CD4-positive, alpha-beta memory T cell (primary cell): ENCODE results near the gene FAM131B. TPM values are rescaled to one million over a fixed set of nuclear protein-coding genes. Genes with fewer than 3 reads are reported as not detected.
"Not testable (repeated sequence)": the region's sequence is repeated elsewhere in the genome, so short reads cannot be mapped to it uniquely, and the experiment has no call there.

Source experiments
- CTCF ChIA-PET: fragments of 350-600 bp; sonication (Branson Sonifier 250); formaldehyde crosslinking; loops from one replicate; lab custom pipeline; 2021; ENCODE audit warnings: inconsistent platforms; ENCODE audit not compliant: partially characterized antibody; lab: Charles Lee
- POLR2A ChIA-PET: fragments of 350-600 bp; sonication (Branson Sonifier 250); formaldehyde crosslinking; loops from one replicate; lab custom pipeline; 2021; ENCODE audit not compliant: partially characterized antibody; lab: Charles Lee
- DNase-seq, 5 donors: peaks; one replicate each; pipeline versions ENCODE4 v3.0.0 to v3.0.0-alpha.2; 2020 to 2022; ENCODE audit warnings: mixed read lengths in 1 of 5
- H3K27ac ChIP-seq: one replicate; pipeline ENCODE4 v1.7.0; 2013; ENCODE audit warnings: low read depth, low read length
- H3K27me3 ChIP-seq: 2 replicates; pipeline ENCODE4 v1.7.0; 2013; ENCODE audit warnings: mild to moderate bottlenecking, low read length, moderate library complexity; ENCODE audit not compliant: insufficient read depth
- H3K36me3 ChIP-seq: 2 replicates; pipeline ENCODE4 v1.7.0; 2013; ENCODE audit warnings: mild to moderate bottlenecking, low read length, moderate library complexity; ENCODE audit not compliant: insufficient read depth
- H3K4me1 ChIP-seq: 2 replicates; pipeline ENCODE4 v1.7.0; 2013; ENCODE audit warnings: mild to moderate bottlenecking, low read length, moderate library complexity; ENCODE audit not compliant: insufficient read depth
- H3K4me3 ChIP-seq, 2 donors: one replicate each; pipeline ENCODE4 v1.7.0; 2013; ENCODE audit warnings: low read length in 2 of 2, mild to moderate bottlenecking in 1 of 2
- H3K9me3 ChIP-seq, 2 donors: one replicate each; pipeline ENCODE4 v1.7.0; 2013; ENCODE audit warnings: low read length in 2 of 2, control low read depth in 1 of 2; ENCODE audit not compliant: control insufficient read depth in 1 of 2
- H3K27ac Mint-ChIP-seq, 7 donors: one replicate each; pipeline ENCODE4 v1.8.0; 2020 to 2021; ENCODE audit warnings: mixed read lengths in 7 of 7, mild to moderate bottlenecking in 6 of 7, inconsistent platforms in 3 of 7, moderate library complexity in 3 of 7
- H3K27me3 Mint-ChIP-seq, 2 donors: one replicate each; pipeline ENCODE4 v1.8.0; 2020 to 2021; ENCODE audit warnings: mixed read lengths in 2 of 2
- H3K36me3 Mint-ChIP-seq, 2 donors: one replicate each; pipeline ENCODE4 v1.8.0; 2020 to 2021; ENCODE audit warnings: mixed read lengths in 2 of 2, inconsistent platforms in 1 of 2, mild to moderate bottlenecking in 1 of 2
- H3K4me1 Mint-ChIP-seq, 4 donors: one replicate each; pipeline ENCODE4 v1.8.0; 2020 to 2021; ENCODE audit warnings: mixed read lengths in 4 of 4, mild to moderate bottlenecking in 1 of 4
- H3K4me3 Mint-ChIP-seq, 8 donors: one replicate each; pipeline ENCODE4 v1.8.0; 2020 to 2021; ENCODE audit warnings: mixed read lengths in 8 of 8, mild to moderate bottlenecking in 7 of 8, moderate library complexity in 6 of 8, inconsistent platforms in 3 of 8
- H3K9me3 Mint-ChIP-seq, 8 donors: one replicate each; pipeline ENCODE4 v1.8.0; 2020 to 2021; ENCODE audit warnings: mixed read lengths in 8 of 8, mild to moderate bottlenecking in 5 of 8, inconsistent platforms in 3 of 8, moderate library complexity in 1 of 8
- intact Hi-C: fragments of 100-400 bp; cut with micrococcal nuclease; formaldehyde crosslinking; loops from one replicate; pipeline ENCODE4 v1.15.1; 2023
- polyA plus RNA-seq, 2 donors: library from polyadenylated mRNA; unstranded; fragments of 300-500 nt; fragmentation: Illumina TruSeq; gene quantifications; one replicate each; pipeline ENCODE4 v1.2.3, GENCODE V29; 2021
- total RNA-seq, 2 experiments: library from RNA; stranded (reverse); gene quantifications; one replicate each; pipeline ENCODE4 v1.2.3, GENCODE V29; 2021

The FAM131B gene
- total and polyA plus RNA-seq, 4 experiments from 2014 or later, result 0.61 to 0.97 TPM; not detected in 2

DNA sequence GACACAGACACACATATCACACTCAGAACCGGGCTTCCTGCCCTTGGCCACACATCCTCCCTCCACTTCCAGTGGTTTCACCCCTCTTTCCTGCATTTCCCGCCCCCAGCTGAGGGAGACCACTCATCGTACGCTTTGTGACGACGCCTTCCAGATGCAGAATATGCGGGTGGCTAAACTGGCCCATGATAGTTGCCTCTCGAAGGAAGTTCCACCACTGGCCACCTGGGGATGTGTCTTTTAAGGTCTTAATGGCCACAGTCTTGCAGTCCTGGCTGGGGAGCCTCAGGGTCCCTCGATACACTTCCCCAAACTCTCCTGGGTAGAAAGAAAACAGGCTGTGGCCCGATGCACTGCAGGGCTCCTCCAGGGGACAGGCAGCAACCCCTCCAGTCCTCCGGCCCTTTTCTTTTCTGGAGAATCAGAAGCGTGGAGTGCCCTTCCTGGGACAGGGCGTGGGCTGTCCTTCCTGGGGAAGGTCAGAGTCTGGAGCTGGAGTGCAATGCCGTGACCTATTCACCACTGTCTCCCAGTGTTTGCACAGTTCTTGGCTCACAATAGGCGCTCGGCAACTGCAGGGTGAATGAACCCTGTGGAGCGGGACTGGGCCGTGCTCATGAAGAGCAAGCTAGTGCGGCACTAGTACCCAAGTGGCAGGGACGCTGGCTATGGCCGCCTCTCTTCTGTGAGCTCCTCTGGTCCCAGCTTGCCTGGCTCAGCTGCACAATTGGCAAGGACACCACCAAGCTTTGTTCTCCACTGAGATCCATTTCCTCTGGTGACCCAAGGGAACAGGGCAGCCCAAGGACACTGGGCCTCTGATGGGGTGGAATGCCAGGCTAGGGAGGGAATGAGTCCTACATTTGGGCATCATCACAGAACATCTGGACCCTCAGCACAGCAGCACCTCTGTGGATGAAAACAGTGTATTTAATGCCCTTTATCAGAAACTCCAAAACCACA is 33.0 kb upstream of the FAM131B start:
- POLR2A ChIA-PET, result interaction anchor here (1.1 to 6.7 kb wide), 5 partner anchors 11 to 146 kb away, joined by 3 to 42 read pairs (median 6); partner anchors contain the start of genes EPHA1 and ZYX
- peaks cover 23 to 60% of the 10 kb centered on the region in 2 donors for H3K36me3 Mint-ChIP-seq
- H3K9me3 Mint-ChIP-seq, result no peaks in the 10 kb centered on the region
- Histone ChIP-seq H3K4me1 (no peaks in the 10 kb centered on the region), H3K27me3 (no peaks in the 10 kb centered on the region), H3K9me3 (no peaks in the 10 kb centered on the region), H3K4me3 (no peak overlapping the region), H3K27ac (no peak overlapping the region), H3K36me3 (peaks cover 44% of the 10 kb centered on the region)
- H3K4me3 Mint-ChIP-seq, result no peak overlapping the region
- DNase-seq, result no peak
- no peaks in the 10 kb centered on the region for H3K27me3 Mint-ChIP-seq
- H3K27ac Mint-ChIP-seq, result peak overlapping the region in 6 of 7 donors; percentile 1 to 85 (median 46)
- peaks cover 4 to 12% (median 9%) of the 10 kb centered on the region in 4 donors for H3K4me1 Mint-ChIP-seq
- intact Hi-C loops, result no loop called here
- CTCF ChIA-PET, result interaction anchor here (1.2 to 2.0 kb wide), 4 partner anchors 12 to 50 kb away, joined by 3 to 6 read pairs (median 4); no protein-coding TSS in a partner anchor

DNA sequence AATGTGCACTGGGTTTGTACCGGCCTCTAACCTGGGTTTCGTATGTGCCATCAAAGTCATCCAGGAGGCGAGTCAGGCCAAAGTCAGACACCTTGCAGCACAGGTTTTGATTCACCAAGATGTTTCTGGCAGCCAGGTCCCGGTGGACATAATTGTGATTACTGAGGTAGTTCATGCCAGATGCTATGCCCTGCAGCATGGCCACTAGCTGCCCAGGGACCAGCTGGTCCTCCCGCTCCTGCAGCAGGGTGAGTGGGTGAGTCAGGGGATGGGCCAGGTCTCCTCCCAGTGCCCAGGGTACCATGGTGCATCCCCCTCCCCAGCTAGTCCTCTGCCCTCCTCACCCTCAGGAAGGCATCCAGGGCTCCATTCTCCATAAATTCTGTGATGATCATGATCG is 32.3 kb upstream of the FAM131B start:
- no peaks in the 10 kb centered on the region for H3K27me3 ChIP-seq
- ChIA-PET CTCF (interaction anchor here (1.0 to 2.0 kb wide), 4 partner anchors 9 to 50 kb away, joined by 3 to 6 read pairs (median 4); no protein-coding TSS in a partner anchor), POLR2A (interaction anchor here (1.5 to 6.7 kb wide), 3 partner anchors 13 to 95 kb away, joined by 4 to 42 read pairs (median 15); partner anchors contain the start of genes EPHA1 and ZYX)
- no peaks in the 10 kb centered on the region for H3K27me3 Mint-ChIP-seq
- DNase-seq, result no peak
- H3K4me3 Mint-ChIP-seq, result no peak overlapping the region
- peaks cover 4 to 14% (median 12%) of the 10 kb centered on the region in 4 donors for H3K4me1 Mint-ChIP-seq
- H3K4me1 ChIP-seq, result no peaks in the 10 kb centered on the region
- H3K4me3 ChIP-seq, result no peak overlapping the region
- H3K9me3 ChIP-seq, result no peaks in the 10 kb centered on the region
- H3K9me3 Mint-ChIP-seq, result no peaks in the 10 kb centered on the region
- no peak overlapping the region for H3K27ac ChIP-seq
- intact Hi-C loops, result no loop called here
- peaks cover 28 to 63% of the 10 kb centered on the region in 2 donors for H3K36me3 Mint-ChIP-seq
- peaks cover 48% of the 10 kb centered on the region for H3K36me3 ChIP-seq
- peak overlapping the region in 6 of 7 donors; percentile 1 to 85 (median 46) for H3K27ac Mint-ChIP-seq

DNA sequence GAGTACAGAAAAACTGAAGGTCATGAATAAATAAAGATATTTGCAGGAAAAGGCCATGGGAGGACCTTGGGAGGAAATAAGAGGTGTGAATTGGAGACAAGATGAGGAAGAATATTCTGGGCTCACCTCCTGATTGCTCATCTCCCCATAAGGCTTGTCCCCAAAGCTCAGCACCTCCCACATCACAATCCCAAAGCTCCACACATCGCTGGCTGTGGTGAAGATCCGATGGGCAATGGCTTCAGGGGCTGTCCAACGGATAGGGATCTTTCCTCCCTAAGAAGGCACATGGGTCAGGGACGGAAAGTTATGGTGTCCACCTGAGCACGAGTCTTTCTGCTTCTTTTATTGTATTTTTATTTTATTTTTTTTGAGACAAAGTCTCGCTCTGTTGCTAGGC is 31.6 kb upstream of the FAM131B start:
- Histone ChIP-seq H3K27ac (no peak overlapping the region), H3K36me3 (peaks cover 55% of the 10 kb centered on the region), H3K4me3 (no peak overlapping the region), H3K9me3 (no peaks in the 10 kb centered on the region), H3K4me1 (no peaks in the 10 kb centered on the region), H3K27me3 (no peaks in the 10 kb centered on the region)
- ChIA-PET CTCF (interaction anchor here (0.8 to 2.4 kb wide), 5 partner anchors 8 to 21 kb away, joined by 3 to 11 read pairs (median 5); no protein-coding TSS in a partner anchor), POLR2A (interaction anchor here (0.8 to 6.7 kb wide), 4 partner anchors 10 to 22 kb away, joined by 3 to 42 read pairs (median 19); partner anchors contain the start of genes EPHA1 and ZYX)
- Mint-ChIP-seq H3K27ac (peak overlapping the region in 4 of 7 donors; percentile 6 to 55 (median 48)), H3K4me3 (no peak overlapping the region), H3K27me3 (no peaks in the 10 kb centered on the region), H3K36me3 (peaks cover 33 to 70% of the 10 kb centered on the region in 2 donors), H3K9me3 (no peaks in the 10 kb centered on the region), H3K4me1 (peaks cover 7 to 20% (median 14%) of the 10 kb centered on the region in 4 donors)
- intact Hi-C loops, result no loop called here
- DNase-seq, result no peak

DNA sequence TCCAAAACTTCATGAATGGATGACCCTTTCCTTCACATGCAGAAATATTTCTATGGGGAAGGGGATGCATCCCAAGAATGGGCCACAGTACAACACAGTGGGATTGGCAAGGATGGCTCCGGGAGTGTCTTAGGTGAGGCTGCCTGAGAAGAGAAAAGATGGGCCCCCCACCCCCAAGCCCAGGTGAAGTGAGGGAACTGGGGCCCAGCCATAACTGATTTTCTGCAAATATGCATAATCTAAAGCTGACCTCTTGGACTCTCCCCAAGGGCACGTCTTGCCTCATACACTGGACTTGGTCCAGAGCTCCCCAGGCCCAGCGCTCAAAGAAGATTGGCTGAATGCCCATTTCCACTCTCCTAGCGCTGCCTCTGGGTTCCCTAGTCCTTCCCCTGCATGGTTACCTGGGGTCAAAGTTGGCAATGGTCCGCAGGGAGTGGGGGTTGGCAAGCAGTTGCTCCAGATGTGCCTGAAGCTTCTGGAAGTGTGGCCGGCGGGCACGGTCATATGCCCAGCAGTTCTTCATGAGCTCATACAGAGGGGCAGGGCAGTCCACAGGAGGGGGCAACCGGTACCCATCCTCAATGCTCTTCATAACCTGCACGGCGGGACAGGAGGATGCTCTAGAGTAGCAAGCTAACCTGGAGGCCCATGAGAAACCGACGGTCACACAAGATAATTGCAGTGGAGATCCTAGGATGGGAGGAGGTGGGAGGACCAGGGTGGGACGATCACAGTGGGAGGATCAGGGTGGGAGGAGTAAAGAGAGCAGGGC is 30.9 kb upstream of the FAM131B start:
- Mint-ChIP-seq H3K36me3 (peaks cover 31 to 69% of the 10 kb centered on the region in 2 donors), H3K27ac (peak overlapping the region in 6 of 7 donors; percentile 3 to 48 (median 22)), H3K4me3 (no peak overlapping the region), H3K27me3 (no peaks in the 10 kb centered on the region), H3K4me1 (peaks cover 7 to 21% (median 13%) of the 10 kb centered on the region in 4 donors), H3K9me3 (no peaks in the 10 kb centered on the region)
- Histone ChIP-seq H3K27me3 (no peaks in the 10 kb centered on the region), H3K9me3 (no peaks in the 10 kb centered on the region), H3K27ac (no peak overlapping the region), H3K4me3 (no peak overlapping the region), H3K4me1 (no peaks in the 10 kb centered on the region), H3K36me3 (peaks cover 61% of the 10 kb centered on the region)
- ChIA-PET POLR2A (interaction anchor here (0.8 to 6.7 kb wide), 5 partner anchors 9 to 84 kb away, joined by 3 to 42 read pairs (median 17); partner anchors contain the start of genes EPHA1 and ZYX), CTCF (interaction anchor here (0.8 to 2.4 kb wide), 6 partner anchors 8 to 23 kb away, joined by 3 to 11 read pairs (median 4); no protein-coding TSS in a partner anchor)
- intact Hi-C loops, result no loop called here
- DNase-seq, result no peak

DNA sequence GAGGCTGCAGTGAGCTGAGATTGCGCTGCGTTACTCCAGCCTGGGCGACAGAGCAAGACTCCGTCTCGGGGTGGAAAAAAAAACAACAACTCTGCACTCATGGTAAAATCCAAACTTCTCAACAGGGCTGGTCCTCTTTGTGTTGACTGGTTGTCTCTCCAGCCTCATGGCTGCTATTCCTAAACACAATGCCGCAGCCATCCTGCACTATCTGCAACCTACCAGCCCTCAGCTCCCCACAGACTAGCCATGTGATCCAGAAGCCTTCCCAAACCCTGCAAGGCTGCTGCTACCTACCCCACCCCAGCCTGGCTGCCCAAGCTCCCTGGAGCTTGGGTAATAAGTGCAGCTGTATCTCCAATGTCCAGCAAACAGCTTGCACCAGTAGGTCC is 30.4 kb upstream of the FAM131B start:
- H3K27me3 Mint-ChIP-seq, result no peaks in the 10 kb centered on the region
- Histone ChIP-seq H3K36me3 (peaks cover 61% of the 10 kb centered on the region), H3K27ac (no peak overlapping the region), H3K4me1 (no peaks in the 10 kb centered on the region), H3K4me3 (no peak overlapping the region), H3K9me3 (no peaks in the 10 kb centered on the region), H3K27me3 (no peaks in the 10 kb centered on the region)
- H3K4me3 Mint-ChIP-seq, result no peak overlapping the region
- H3K27ac Mint-ChIP-seq, result peak overlapping the region in 3 of 7 donors; percentile 3 to 24 (median 8)
- H3K36me3 Mint-ChIP-seq, result peaks cover 31 to 67% of the 10 kb centered on the region in 2 donors
- no peak for DNase-seq
- H3K9me3 Mint-ChIP-seq, result no peaks in the 10 kb centered on the region
- ChIA-PET POLR2A (interaction anchor here (1.0 to 6.7 kb wide), 4 partner anchors 8 to 83 kb away, joined by 3 to 42 read pairs (median 19); partner anchors contain the start of genes EPHA1 and ZYX), CTCF (interaction anchor here (1.0 to 2.4 kb wide), 4 partner anchors 10 to 93 kb away, joined by 3 to 11 read pairs (median 6); no protein-coding TSS in a partner anchor)
- intact Hi-C loops, result no loop called here
- H3K4me1 Mint-ChIP-seq, result peaks cover 7 to 21% (median 13%) of the 10 kb centered on the region in 4 donors

GRCh38 chr7:143392427-143392826 is 29.9 kb upstream of the FAM131B start:
- H3K4me1 Mint-ChIP-seq, result peaks cover 7 to 21% (median 12%) of the 10 kb centered on the region in 4 donors
- H3K9me3 ChIP-seq, DNase-seq, H3K27me3 ChIP-seq, H3K9me3 Mint-ChIP-seq, H3K4me3 Mint-ChIP-seq, H3K27ac Mint-ChIP-seq, H3K4me1 ChIP-seq, H3K4me3 ChIP-seq, H3K27ac ChIP-seq, intact Hi-C loops, H3K27me3 Mint-ChIP-seq: not testable (repeated sequence)
- POLR2A ChIA-PET, result interaction anchor here (1.0 to 6.7 kb wide), 4 partner anchors 8 to 83 kb away, joined by 3 to 42 read pairs (median 19); partner anchors contain the start of genes EPHA1 and ZYX
- H3K36me3 Mint-ChIP-seq, result peaks cover 26 to 66% of the 10 kb centered on the region in 2 donors
- CTCF ChIA-PET, result interaction anchor here (1.0 to 2.4 kb wide), 4 partner anchors 10 to 93 kb away, joined by 3 to 11 read pairs (median 6); no protein-coding TSS in a partner anchor
- H3K36me3 ChIP-seq, result peaks cover 60% of the 10 kb centered on the region
